ENCODE data around the gene GARNL3.

The GARNL3 gene

DNA sequence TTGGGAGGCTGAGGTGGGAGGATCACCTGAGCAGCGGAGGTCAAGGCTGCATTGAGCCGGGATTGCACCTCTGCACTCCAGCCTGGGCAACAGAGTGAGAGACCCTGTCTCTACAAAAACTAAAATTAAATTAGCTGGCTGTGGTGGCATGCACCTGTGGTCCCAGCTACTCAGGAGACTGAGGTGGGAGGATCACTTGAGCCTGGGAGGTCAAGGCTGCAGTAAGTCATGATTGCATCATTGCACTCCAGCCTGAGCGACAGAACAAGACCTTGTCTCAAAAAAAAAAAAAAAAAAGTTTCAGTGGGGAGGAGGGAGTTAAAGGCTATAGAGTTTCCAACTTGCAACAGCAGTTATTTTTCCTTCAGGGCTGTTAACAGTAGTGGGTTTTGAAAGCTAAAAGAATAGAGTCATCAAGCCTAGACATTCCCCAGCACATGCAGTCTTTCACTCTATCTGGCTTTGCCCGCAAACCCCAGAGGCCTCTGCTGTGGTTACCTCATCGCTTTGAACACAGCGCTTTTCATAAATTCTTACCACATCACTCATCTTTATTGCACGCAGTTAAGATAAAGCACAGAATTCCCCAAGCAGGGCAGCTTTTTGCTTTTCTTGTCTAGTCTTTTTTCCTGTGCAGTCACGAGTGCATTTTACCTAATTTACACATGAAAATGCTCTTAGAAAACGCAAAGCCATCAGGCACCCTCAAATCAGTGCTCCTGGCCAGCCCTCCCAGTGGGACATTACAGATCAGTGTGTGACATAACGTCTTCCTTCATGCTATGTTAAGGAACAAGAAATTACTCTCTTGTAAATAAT is 123.7 kb downstream of the GARNL3 start:
- DNase-seq, result no peak

DNA sequence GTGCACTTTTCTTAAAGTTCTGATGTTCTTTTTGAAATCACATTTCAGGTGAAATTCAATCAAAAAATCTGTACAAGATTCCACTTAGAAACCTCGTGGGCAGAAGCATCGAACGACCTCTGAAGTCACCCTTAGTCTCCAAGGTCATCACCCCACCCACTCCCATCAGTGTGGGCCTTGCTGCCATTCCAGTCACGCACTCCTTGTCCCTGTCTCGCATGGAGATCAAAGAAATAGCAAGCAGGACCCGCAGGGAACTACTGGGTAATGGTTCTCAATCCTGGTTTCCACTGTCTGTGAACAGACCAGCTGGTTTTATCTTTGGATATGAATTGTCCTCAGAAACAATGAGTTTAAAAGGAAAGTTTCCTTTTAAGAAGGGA is 124.3 kb downstream of the GARNL3 start:
- DNase-seq, result no peak

DNA sequence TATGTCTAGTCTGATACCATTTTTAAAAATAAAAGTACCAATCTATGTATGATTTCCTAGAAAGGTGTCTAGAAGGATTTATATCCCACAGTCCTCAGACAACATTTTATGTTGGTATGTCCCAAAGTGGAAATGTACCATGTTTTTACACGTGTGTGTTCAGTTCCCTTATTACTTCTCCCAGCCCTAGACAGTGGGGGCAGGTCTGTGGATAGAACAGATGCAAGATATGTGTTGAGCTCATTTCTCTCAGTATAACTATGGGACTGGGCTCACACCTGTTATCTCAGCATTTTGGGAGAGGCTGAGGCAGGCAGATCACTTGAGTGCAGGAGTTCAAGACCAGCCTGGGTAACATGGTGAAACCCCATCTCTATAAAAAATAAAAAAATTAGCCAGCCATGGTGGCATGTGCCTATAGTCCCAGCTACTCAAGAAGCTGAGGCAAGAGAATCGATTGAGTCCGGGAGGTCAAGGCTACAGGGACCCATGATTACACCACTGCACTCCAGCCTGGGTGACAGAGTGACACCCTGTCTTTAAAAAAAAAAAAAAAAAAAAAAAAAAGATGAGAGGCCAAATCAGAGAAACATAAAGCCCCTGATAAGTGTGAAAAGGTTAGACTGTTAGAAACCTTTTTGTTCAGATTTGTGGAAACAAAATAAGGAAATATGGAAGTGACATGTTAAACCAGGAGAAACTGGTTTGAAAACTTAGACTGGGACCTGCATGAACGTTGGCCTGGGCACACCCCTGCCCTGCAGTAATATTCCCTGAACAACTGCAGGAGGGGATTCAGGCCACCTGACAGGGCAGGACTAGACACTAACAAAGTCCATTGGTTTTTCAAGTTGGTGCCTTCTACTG is 125.0 kb downstream of the GARNL3 start:
- no peak for DNase-seq

DNA sequence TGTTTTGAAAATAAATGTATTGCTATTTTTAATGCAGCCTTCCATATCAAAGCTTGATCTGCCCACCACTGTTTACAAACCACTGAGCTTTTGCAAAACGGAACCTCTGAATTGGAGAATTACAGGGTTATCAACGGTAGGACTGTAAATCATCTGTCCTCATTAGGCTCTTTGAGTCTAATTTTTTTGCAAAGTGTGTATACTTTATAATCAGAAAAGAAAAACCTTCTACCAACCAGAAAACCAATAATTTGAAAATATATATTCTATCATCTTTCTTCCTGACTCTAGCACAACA is 125.6 kb downstream of the GARNL3 start:
- DNase-seq, result no peak

DNA sequence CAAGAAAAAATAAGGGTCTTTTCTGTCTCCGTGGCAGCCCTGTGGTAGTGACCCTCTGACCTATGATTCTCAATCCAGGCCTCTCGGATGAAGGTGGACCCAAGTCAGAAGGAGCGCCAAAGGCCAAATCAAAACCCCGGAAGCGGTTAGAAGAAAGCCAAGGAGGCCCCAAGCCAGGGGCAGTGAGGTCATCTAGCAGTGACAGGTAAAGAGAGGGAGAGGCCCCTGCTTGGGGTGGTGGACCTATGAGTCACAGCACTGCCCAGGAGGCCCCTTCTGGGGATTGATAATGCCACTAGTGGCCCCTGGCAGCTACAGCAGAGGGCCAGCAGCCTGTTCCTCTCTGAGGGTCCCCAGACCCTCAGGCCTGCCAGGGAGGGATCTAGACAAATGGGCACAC is 126.0 kb downstream of the GARNL3 start:
- no peak for DNase-seq

DNA sequence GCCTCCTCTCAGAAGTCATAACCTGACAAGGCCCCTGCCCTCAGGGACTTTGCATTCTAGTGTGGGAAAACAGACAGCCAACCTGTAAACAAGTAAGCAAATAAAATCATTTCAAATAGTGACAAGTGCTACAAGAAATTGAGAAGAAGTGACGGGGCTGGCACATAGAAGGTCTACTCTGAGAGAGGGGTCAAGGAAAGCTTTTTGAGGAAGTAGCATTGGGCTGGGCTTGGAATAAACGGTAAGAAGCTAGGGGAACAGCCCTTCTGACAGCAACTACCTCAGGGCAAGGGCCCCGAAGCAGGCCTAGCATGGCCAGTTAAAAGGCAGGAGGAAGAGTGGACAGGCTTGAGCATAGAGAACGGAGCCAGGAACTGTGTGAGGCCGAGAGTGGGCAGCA is 127.6 kb downstream of the GARNL3 start:
- DNase-seq, result no peak

DNA sequence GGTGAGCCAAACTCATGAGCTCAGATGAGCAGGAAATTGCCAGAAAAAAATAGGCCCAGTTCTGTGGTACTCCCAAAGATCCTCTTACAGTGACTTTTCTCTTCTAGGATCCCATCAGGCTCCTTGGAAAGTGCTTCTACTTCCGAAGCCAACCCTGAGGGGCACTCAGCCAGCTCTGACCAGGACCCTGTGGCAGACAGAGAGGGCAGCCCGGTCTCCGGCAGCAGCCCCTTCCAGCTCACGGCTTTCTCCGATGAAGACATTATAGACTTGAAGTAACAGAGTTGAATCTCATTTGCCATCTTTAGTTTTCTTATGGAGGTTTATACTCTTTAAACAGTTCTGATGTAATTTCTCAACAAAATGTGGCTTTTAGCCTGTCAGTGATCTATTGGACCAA is 128.4 kb downstream of the GARNL3 start:
- DNase-seq, result no peak

DNA sequence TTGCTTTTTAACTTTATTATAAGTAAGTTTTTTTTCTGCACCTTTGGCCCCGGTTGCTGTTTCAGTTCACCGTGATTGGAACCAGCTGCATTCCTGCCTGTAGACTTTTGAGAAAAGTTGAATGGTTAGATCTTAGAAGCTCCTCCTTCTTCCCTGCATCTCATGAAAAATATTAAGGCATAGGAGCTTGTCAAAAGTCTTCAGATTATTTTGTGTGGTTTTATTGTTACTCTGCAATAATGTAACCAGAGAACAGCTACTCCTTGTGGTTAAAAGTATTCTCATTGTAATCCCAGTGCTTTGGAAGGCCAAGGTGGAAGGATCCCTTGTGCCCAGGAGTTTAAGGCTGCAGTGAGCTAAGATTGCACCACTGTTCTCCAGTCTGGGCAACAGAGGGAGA is 129.1 kb downstream of the GARNL3 start:
- DNase-seq, result no peak

DNA sequence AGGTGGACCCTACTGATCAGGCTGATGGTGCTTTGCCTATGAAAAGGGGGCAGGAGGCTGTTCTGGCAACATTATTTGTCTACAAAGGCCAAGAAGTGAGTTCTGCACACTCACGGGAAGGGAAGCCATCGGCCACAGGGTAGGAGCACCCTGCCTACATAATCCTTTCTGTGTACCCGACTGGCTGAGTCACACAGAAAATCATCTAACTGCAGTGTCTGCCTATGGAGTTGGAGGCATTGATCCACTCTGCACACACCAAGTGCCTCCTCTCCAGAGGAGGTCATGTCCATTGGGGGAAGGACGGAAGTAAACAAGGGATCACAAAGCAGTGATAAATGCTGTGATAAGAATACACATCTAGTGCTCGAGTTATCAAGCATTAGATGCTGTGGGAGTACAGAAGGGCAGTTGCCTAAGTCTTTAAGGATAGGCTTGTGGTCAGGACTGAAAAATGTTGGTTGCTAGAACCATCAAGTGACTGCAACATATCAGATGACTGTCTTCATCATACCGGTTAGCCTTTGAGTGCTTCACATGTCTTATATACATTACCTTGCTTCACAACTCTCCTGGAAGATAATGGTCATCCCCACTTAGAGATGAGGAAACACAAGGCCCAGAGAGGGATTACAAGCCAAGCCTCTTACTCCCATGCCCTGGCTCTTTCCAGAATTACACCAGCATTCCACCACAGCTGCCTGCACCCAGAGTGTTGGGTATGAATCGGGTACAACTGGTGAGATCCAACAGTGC is 131.1 kb downstream of the GARNL3 start:
- DNase-seq, result no peak

DNA sequence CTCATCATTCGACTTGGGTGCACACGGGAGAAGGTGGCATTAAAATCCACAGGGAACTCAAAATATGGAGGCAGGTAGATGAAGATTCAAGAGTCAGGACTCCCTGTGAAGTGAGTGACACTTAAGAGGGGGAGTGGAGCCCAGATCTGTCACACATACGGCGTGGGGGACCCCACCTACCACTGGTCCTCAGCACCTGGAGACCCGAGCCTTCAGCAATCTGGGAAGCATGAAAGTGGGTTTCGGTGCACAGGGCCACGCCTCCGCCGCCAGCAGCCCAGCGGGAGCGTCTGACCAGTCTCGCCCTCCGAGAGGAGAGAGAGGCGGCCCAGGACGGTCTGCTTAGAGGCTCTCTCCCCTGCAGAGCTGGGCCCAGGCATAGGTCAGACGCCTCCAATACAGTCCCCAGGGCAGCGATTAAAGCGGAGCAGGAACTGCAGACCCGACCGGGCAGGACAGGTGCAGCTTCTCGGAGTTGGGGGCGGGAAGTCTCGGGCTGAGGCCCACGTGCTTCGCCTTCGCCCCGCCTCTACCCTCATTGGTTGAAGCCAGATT is 131.8 kb downstream of the GARNL3 start:
- DNase-seq, result no peak

DNA sequence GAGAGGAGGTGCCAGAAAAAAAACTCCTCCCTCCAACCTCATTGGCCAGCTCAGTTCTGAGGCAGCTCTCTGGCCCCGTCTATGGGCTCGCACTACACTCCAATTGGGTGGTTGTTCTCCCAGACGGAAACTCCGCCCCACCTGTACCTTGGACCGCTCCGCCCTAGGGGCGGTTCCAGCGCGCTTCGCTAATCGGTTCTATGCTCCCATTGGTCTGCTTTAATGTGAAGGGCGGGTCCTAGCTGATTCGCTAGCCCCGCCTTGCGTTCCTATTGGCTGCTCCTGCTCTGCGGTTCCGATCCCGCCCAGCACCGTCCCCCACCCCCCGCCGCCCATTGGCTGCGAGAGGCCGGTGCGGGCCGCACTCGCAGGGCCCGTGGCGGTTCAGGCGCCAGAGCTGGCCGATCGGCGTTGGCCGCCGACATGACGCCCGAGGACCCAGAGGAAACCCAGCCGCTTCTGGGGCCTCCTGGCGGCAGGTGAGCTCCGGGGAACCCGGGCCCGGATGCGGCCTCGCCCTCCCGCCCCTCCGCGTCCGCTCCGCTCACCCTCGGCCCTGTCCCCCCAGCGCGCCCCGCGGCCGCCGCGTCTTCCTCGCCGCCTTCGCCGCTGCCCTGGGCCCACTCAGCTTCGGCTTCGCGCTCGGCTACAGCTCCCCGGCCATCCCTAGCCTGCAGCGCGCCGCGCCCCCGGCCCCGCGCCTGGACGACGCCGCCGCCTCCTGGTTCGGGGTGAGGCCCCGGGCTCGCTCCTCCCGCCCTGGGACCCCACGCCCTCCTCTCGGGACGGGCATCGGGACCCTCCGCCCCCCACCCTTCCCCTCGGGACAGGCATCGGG is 132.5 kb downstream of the GARNL3 start, which contains the start of gene SLC2A8:
Gene SLC2A8, plus strand, starts transcription at position 362 of the 838 bp plus-strand sequence. Its CDS starts 62 bp downstream, at position 424.
- peak; percentile 99 to 100 (median 100) for DNase-seq

DNA sequence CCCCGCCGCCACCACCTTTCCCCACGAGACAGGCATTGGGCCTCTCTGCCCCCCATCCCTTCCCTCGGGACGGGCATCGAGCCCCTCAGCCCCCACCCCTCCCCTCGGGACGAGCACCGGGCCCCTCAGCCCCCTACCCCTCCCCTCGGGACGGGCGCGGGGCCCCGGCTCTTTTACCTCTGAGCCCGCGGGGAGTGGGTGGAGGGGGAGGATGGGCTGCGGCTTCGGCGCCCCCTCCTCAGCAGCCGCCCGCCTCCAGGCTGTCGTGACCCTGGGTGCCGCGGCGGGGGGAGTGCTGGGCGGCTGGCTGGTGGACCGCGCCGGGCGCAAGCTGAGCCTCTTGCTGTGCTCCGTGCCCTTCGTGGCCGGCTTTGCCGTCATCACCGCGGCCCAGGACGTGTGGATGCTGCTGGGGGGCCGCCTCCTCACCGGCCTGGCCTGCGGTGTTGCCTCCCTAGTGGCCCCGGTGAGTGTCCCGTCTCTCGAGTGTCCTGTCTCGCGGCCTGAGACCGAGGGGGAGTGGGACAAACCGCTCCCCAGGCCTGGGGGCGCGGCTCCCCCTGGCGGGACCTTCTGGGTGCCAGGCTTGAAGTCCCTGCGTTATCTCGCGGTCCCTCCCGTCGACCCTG is 133.2 kb downstream of the GARNL3 start:
- peak in 2 of 3 experiments; percentile 80 to 81 for DNase-seq

DNA sequence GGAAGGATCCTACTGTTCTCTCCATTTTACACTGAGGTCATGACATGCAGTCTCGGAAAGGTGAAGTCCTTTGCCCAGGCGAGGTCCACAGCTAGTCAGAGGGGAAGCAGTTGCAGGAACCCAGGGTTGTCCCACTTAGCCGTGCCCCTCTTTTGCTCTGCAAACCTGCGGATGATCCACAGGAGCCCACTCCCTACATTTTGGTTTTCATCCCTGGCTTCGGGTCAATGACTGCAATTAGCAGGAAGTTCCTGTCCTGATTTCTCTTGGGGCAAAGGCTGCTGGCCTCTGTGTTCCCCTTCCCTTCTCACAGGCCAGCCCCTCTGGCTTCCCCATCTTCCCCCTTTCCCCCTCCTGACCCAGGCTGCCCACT is 133.7 kb downstream of the GARNL3 start:
- no peak for DNase-seq

DNA sequence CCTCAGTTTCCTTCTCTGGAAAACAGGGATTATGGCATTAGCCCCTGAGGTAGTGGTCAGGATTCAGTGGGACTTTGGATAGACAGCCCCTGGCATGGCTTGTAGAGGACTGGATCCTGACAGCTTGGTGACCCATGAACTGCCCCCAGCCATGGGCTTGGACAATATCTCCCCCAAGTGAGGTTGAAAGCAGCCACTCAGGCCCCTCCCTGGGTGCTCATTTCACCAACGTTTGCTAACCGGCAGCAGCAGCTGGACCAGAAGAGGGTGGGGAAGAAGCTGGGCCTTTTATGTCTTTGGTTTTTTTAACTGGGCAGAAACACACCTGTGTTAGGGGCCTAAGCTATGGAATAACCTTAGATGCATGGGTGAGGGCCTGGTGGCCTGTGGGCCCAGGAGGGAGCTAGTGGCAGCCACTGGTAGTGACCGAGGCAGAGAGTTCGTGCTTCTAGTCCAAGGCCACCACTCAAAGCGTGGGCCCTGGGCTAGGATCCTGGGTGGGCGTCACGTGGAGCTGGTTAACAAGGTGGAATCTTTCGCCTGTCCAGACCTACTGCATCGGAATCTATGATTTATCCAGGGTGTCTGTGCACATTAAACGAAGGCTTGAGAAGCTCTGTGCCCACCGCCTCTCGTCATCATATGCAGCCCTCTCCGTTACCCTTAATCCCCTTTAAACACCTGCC is 134.3 kb downstream of the GARNL3 start:
- no peak for DNase-seq

DNA sequence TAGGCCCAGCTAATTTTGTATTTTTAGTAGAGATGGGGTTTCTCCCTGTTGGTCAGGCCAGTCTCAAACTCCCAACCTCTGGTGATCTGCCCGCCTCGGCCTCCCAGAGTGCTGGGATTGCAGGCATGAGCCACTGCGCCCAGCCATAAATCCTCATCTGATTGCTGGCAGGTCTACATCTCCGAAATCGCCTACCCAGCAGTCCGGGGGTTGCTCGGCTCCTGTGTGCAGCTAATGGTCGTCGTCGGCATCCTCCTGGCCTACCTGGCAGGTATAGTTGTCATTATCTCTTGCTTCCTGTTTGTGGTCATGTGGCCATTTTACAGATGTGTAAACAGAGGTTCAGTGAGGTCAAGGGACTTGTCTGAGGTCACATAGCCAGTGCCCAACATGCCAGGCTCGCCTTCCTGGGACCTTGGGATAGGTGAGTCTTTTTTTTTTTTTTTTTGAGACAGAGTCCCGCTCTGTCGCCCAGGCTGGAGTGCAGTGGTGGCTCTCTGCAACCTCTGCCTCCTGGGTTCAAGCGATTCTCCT is 135.2 kb downstream of the GARNL3 start:
- no peak for DNase-seq

DNA sequence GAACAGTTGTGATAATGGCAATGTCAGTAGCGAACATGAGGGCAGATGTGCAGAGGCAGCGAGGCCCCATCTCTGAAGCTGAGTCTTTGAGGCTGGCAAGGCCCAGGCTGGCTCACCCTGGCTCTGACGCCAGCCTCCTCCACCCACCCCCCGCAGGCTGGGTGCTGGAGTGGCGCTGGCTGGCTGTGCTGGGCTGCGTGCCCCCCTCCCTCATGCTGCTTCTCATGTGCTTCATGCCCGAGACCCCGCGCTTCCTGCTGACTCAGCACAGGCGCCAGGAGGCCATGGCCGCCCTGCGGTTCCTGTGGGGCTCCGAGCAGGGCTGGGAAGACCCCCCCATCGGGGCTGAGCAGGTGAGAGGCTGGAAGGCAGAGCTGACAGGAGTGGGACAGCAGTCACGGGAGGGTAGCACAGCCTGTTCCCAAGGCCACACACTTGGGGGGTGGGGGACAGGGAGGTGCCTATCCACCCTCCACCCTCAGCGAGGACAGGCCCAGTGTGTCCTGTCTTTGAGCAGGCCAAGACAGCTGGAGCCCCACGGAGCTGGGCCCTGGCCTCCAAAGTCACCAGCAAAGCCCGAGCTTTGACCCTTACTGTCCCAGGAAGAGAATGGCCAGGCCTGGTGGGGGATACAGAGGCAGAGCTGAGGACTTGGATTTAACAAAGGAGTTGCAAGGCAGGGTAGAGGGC is 138.0 kb downstream of the GARNL3 start:
- no peak for DNase-seq

DNA sequence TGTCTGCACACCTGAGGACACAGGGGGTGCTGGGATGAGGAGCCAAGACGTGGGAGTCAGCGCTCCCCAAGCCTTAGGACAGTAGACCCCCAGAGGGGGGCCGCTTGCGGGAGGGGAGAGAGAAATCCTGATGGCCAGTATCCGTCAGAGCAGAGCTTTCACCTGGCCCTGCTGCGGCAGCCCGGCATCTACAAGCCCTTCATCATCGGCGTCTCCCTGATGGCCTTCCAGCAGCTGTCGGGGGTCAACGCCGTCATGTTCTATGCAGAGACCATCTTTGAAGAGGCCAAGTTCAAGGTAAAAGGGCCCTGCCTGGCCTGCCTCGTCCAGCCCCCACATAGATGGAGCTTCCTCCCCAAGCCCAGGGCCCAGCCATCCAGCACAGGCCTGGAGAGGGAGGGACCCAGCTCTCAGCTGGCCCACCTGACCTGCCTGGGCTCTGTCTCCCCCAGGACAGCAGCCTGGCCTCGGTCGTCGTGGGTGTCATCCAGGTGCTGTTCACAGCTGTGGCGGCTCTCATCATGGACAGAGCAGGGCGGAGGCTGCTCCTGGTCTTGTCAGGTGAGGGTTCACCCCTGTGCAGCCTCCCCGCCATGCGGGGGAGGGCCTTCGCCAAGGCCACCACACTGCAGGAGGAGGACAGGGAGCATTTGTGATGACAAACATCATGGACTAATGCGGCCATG is 139.1 kb downstream of the GARNL3 start:
- no peak for DNase-seq

DNA sequence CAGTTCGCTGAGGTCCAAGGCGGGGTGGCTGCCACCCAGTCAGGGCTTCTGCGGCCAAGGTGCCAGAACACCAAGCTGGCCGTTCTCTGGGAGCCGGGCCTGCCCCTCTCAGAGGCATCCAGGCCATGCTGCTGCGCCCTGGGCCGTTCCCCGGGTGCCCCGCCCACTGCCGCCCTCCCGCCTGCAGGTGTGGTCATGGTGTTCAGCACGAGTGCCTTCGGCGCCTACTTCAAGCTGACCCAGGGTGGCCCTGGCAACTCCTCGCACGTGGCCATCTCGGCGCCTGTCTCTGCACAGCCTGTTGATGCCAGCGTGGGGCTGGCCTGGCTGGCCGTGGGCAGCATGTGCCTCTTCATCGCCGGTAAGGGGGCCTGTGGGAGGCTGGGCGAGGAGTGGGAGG is 140.1 kb downstream of the GARNL3 start:
- DNase-seq, result no peak

DNA sequence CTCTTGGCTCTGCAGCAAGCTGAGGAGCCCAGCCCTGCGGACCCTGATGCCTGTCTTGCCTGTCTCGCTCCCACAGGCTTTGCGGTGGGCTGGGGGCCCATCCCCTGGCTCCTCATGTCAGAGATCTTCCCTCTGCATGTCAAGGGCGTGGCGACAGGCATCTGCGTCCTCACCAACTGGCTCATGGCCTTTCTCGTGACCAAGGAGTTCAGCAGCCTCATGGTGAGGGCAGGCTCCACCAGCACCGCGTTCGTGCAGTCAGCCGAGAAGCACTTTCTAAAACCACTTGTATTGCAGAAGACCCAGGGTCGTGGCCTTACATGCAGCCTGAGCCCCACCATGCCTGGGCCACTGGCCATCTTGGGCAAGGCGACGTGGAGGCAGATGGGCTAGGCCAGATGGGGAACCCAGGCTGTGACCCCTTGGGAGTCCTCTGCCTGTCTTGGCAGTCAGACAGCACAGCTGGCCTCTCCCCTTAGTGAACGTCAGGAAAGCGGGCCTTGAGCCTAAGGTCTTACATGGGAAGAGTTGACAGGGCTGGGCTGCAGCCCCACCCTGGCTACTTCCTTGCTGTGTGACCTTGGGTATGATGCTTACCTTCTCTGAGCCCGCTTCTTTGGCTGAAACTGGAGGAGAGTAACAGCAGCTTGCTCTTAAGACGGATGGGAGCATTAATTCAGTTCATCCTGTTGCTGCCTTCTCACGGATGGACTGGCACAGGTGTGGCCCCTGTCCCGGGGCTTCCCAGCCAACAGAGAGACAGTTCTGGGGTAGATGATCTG is 141.0 kb downstream of the GARNL3 start:
- no peak for DNase-seq

All from NCI-H1417 (cell line).